Pons (tissue), 1 donor: Measurements from ENCODE around the gene CACNA1G.
A peak's percentile ranks its signal among the peaks of the same experiment; 100 is the strongest.

ENCODE experiments used
- DNase-seq: peaks from one replicate; pipeline ENCODE4 v3.0.0-alpha.2; 2016; ENCODE audit warnings: low spot score

CACNA1G gene

DNA sequence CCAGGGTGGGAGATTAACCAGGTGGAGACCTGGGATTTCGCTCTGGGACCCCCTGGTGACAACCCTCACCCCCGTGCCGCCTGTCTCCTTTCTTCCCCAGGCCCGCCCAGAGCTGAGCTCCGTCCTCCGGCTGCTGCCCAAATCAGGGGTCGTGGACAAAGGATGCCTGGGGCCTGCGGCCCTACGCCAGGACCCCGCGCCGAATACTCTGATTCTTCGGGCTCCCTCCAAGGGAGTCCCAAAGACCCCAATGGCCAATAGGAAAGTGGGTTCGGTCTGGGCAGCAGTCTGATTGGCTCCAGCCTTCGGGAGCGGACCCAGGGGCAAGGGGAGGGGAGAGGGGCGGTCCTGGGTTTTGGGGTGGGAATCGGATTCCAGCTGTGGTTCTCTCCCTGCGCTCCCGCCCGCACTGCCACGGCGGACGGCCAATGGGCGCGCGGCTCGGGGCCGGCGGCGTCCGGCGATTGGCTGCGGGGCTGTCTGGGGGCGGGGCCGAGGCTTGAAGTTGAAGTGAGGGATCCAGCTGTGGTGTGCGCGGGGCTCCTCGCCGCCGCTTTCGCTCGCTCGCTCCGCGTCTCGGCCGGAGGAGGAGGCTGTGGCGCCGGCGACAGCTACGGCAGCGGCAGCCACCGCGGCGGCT, at the start of gene CACNA1G:
TSS of gene CACNA1G (plus strand) at position 531 of the 640 bp plus-strand sequence. CDS start 745 bp downstream, outside the sequence.
- DNase-seq = peak; percentile 51

GRCh38 chr17:50511058-50511457, 49.5 kb upstream of the CACNA1G start:
- DNase-seq = no peak

DNA sequence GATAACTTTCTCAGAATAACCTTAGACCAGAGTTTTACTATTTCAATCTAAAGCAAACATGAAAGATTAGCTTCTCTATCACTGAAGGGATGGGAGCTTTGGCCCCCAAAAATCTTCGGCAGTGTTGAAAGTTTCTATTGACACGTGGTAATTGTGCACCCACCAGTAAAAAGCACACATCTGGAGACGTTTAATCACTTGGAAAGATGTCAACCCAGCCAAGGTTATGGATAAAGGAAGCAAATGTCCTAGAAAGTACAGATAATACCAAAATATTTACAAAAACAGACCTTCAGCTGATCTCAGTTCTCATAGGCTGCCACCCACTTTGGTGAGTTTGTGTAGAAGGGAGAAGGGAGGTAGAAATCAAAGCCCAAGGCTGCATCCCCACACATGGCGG, 47.0 kb upstream of the CACNA1G start:
- DNase-seq = no peak

- no peak for DNase-seq
These were observed 46.1 kb upstream of the CACNA1G start for GRCh38 chr17:50514388-50514787.

GRCh38 chr17:50514936-50515702, 45.4 kb upstream of the CACNA1G start:
- no peak for DNase-seq

DNA sequence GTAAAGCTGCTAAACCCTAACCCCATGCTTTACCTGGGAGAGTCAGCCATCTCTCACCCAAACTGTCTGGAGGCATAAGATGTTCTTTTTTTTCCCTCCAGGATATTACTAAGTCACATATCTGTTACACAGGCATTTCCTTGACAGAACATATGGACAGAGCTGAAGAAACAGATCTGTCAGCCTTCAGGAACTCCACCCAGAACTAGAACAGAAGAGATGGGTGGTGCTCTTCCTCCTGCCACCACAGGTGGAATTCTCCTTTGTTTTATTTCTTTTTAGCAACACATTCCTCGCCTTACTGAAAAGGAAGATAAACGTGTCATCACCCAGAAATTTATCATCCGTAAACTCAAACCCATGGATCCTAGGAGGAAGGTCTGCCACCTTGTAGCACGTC, 43.5 kb upstream of the CACNA1G start:
- no peak for DNase-seq

- no peak for DNase-seq
These were observed 42.8 kb upstream of the CACNA1G start for GRCh38 chr17:50517504-50518383.

DNA sequence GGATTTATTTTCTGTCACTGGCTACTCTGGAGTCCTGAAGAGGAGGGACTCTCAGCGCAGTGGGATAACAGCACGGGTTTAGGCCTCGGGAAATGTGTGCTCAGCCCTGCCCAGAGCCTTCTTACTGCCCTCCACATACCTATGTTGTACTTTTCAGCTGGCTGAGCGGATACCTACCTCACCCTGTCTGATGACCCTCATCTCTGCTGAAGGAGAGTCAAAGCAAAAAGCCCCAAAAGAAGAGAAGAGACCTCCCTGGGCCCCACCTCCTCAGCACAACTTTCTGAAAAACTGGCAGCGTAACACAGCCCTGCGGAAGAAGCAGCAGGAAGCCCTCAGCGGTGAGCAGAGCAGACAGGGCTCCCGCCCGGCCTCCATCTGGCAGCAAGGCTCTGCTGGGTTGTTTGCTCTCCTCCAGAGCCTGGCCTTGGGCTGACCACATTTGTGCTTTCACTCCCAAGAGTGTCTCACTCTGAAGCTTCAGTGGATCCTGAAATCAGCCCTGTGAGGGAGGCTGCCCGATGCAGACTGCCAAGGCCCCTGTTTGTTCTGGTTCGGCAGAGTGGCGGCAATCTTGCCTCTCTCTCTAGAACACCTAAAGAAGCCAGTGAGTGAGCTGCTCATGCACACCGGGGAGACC, 42.0 kb upstream of the CACNA1G start:
- no peak for DNase-seq

GRCh38 chr17:50519141-50519834, 41.2 kb upstream of the CACNA1G start:
- DNase-seq = no peak

GRCh38 chr17:50520483-50520882, 40.0 kb upstream of the CACNA1G start:
- DNase-seq = no peak

- no peak for DNase-seq
These were observed 39.0 kb upstream of the CACNA1G start for GRCh38 chr17:50521514-50521913.

DNA sequence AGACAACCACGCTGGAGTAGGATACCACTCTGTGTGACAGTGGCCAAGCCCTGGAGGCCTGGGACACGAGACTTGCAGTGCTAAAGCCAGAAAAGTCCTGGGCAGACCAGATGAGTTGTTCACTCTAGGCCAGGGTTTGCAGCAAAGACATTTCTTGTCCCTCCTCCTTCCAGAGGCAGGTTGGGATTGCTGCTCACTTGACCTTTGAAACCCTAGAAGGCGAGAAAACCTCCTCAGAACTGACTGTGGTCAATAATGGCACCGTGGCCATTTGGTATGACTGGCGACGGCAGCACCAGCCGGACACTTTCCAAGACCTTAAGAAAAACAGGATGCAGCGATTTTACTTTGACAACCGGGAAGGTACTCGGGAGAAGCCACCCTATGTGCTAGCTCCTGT, 37.7 kb upstream of the CACNA1G start:
- DNase-seq = no peak

GRCh38 chr17:50523208-50523607, 37.3 kb upstream of the CACNA1G start:
- DNase-seq = no peak

DNA sequence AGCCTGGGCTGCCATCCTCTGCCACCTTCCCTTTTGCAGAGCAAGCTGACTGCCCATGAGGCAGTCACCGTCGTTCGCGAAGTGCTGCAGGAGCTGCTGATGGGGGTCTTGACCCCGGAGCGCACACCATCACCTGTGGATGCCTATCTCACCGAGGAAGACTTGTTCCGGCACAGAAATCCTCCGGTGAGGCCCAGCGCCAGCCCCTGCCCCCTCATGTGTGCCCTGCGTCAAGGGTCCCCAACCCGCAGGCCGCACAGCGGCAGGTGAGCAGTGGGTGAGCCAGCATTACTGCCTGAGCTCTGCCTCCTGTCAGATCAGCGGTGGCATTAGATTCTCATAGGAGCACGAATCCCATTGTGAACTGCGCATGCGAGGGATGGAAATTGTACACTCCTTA, 35.7 kb upstream of the CACNA1G start:
- no peak for DNase-seq

DNA sequence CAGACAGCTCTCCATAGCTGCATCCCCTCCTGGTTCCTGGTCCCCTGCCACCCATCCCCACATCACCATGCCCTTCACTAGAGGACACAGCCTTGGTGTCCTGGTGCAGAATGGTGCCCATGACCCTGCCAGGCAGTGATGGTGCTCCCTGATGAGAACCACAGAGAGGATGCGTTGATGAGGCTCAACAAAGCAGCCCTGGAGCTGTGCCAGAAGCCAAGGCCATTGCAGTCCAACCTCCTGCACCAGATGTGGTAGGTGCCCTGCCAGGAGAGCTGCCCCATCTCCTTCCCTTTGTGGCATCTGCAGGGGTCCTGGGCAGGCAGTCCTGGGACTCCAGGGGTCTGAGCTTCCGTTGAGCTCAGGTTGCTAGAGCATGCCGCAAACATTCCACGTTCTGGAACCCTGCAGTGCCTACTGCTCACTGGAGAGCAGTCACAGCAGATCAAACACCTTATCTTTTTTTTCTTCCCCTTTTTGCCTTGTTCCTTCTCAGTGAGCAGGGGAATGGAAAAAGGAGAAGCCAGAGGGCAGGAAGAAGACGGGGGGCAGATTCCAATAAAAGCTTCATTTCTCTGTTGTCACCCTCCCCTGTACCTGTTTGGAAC, 33.3 kb upstream of the CACNA1G start:
- DNase-seq = no peak

DNA sequence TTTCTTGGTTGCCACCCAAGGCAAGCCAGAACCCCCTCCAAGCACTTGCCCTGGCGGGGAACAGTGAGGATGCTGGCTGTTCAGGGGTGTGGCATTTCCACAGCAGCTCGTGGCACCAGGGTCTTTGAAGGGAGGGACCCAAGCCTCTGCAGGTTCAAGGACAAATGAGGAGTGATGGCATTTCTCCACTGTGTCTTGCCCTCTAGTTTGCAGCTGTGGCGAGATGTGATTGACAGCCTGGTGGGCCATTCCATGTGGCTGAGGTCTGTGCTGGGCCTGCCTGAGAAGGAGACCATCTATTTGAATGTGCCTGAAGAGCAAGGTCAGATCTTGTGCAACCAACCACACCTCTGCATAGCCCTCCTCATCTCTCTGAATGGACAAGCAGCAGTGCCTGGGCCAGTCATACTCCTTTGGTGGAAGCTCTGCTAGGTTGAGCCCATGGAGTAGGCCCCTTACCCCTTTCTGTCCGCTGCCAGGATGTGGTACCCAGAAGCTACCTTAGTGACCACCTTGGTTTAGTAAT, 32.5 kb upstream of the CACNA1G start:
- DNase-seq = no peak

GRCh38 chr17:50529849-50530248, 30.7 kb upstream of the CACNA1G start:
- DNase-seq = no peak

DNA sequence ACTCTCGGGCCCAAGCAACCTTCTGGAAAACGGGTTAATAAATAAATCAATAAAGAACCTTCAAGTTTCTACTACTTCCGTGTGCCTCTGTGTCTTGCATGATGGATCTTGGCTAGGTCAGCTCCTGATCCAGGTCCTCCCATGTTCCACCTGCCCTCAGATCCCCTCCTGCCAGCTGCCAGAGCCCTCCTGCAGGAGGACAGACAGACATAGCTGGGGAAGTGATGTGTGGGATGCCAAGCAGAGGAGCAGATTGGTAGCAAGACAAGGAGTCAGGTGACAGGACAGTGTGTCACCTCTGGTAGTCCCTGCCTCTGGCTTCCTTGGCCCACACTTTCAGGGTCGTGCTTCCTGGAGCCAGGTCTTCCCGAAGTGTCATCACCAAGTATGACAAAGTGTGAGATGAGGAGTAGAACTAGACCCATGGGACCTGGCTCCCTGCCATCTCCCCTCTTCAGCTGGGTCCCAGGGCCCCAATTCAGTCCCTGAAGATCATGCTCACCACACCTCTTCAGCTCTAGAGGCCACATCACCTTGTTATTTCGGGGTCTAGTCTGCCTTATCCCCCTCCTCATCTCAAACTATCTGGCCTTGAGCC, 29.0 kb upstream of the CACNA1G start:
- DNase-seq = no peak

- DNase-seq = no peak
These were observed 28.0 kb upstream of the CACNA1G start, which contains the start of gene EPN3 for GRCh38 chr17:50532452-50533024. Gene EPN3, plus strand, starts transcription at chr17:50532735. Its CDS starts 3,822 bp downstream, at chr17:50536557.

GRCh38 chr17:50533185-50533584, 27.3 kb upstream of the CACNA1G start:
- no peak for DNase-seq
